ENCODE data around the gene COL3A1. TPM values are rescaled to one million over a fixed set of nuclear protein-coding genes. Genes with fewer than 3 reads are reported as not detected.

COL3A1 gene
- total and polyA plus RNA-seq, 2 experiments from 2014 or later = 155 to 159 TPM

- TF ChIP-seq, protein P1, sequence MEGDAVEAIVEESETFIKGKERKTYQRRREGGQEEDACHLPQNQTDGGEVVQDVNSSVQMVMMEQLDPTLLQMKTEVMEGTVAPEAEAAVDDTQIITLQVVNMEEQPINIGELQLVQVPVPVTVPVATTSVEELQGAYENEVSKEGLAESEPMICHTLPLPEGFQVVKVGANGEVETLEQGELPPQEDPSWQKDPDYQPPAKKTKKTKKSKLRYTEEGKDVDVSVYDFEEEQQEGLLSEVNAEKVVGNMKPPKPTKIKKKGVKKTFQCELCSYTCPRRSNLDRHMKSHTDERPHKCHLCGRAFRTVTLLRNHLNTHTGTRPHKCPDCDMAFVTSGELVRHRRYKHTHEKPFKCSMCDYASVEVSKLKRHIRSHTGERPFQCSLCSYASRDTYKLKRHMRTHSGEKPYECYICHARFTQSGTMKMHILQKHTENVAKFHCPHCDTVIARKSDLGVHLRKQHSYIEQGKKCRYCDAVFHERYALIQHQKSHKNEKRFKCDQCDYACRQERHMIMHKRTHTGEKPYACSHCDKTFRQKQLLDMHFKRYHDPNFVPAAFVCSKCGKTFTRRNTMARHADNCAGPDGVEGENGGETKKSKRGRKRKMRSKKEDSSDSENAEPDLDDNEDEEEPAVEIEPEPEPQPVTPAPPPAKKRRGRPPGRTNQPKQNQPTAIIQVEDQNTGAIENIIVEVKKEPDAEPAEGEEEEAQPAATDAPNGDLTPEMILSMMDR (IDR thresholded peaks at IDR 0.05; ENCODE audit: low read depth, low read length) = no peak
- Histone ChIP-seq H3K4me1 (ENCODE audit: low read depth) (no peaks in the 10 kb centered on the region), H3K27me3 (no peaks in the 10 kb centered on the region), H3K4me3 (no peak overlapping the region), H3K36me3 (no peaks in the 10 kb centered on the region), H3K27ac (no peak overlapping the region), H3K9me3 (ENCODE audit: low read depth) (no peaks in the 10 kb centered on the region)
- no peak for DNase-seq (ENCODE audit: low read depth in 1 of 2, low spot score in 1 of 2)
These were observed 73.2 kb downstream of the COL3A1 start for GRCh38 chr2:189047171-189047888.

- H3K4me3 ChIP-seq = no peak overlapping the region
- no peaks in the 10 kb centered on the region for H3K4me1 ChIP-seq (ENCODE audit: low read depth)
- no peak overlapping the region for H3K27ac ChIP-seq
- H3K36me3 ChIP-seq = no peaks in the 10 kb centered on the region
- no peak for DNase-seq (ENCODE audit: low read depth in 1 of 2, low spot score in 1 of 2)
- no peaks in the 10 kb centered on the region for H3K27me3 ChIP-seq
- TF ChIP-seq, protein P1 (IDR thresholded peaks at IDR 0.05; ENCODE audit: low read depth, low read length) = no peak
- H3K9me3 ChIP-seq (ENCODE audit: low read depth) = no peaks in the 10 kb centered on the region
These were observed 74.0 kb downstream of the COL3A1 start for GRCh38 chr2:189048189-189048588.

- DNase-seq (ENCODE audit: low read depth in 1 of 2, low spot score in 1 of 2) = peak in 1 of 2 donors; percentile 9
- no peak overlapping the region for H3K4me3 ChIP-seq
- no peaks in the 10 kb centered on the region for H3K27me3 ChIP-seq
- no peaks in the 10 kb centered on the region for H3K4me1 ChIP-seq (ENCODE audit: low read depth)
- TF ChIP-seq, protein P1 (IDR thresholded peaks at IDR 0.05; ENCODE audit: low read depth, low read length) = no peak
- H3K9me3 ChIP-seq (ENCODE audit: low read depth) = no peaks in the 10 kb centered on the region
- H3K27ac ChIP-seq = no peak overlapping the region
- H3K36me3 ChIP-seq = no peaks in the 10 kb centered on the region
These were observed 75.6 kb downstream of the COL3A1 start for GRCh38 chr2:189049709-189050164.

GRCh38 chr2:189050165-189050712 lies 76.1 kb downstream of the COL3A1 start:
- H3K27me3 ChIP-seq = no peaks in the 10 kb centered on the region
- H3K36me3 ChIP-seq = no peaks in the 10 kb centered on the region
- DNase-seq (ENCODE audit: low read depth in 1 of 2, low spot score in 1 of 2) = no peak
- H3K9me3 ChIP-seq (ENCODE audit: low read depth) = no peaks in the 10 kb centered on the region
- H3K27ac ChIP-seq = no peak overlapping the region
- no peak overlapping the region for H3K4me3 ChIP-seq
- TF ChIP-seq, protein P1 (IDR thresholded peaks at IDR 0.05; ENCODE audit: low read depth, low read length) = no peak
- no peaks in the 10 kb centered on the region for H3K4me1 ChIP-seq (ENCODE audit: low read depth)

DNA sequence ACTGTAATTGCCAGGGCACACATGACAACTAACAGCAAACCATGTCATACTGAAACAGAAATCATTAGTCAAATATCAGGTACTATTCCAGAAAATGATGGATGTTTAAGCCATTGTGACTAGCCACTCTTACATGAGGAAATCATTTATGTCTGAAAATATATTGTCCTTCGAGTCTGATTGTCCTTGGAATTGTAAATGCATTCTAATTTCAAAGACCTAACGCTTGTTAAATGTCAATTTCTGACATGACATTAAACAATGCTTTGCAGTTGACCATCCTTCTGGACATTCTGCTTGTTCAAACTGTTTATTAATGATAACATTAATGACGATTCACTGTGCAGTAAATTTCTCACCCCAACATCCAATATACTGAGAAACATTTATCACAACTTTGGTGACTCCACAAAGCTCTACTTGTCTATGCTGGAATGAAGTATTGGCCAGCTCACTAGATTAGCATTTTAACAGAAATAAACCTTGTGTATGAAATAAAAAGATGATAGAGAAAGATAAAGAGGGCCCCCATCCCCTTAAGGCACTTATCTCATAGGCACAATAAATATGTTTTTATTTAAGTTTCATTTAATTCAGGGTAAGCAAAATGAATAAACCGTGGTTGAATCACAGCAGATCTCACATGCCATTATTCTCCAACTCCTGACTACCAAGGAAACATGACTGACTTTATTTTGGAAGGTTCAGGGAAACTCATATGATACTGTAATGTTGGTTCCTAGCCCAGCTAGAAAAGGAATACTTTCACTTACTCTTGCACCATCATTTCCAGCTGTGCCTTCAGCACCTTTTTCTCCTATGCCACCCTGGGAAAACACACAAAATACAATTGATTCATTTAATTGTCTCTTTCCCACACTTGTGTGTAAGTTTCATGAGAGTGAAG lies 82.3 kb downstream of the COL3A1 start:
- TF ChIP-seq, protein P1 (IDR thresholded peaks at IDR 0.05; ENCODE audit: low read depth, low read length) = no peak
- Histone ChIP-seq H3K27ac (no peak overlapping the region), H3K4me1 (ENCODE audit: low read depth) (no peaks in the 10 kb centered on the region), H3K4me3 (no peak overlapping the region), H3K27me3 (no peaks in the 10 kb centered on the region), H3K9me3 (ENCODE audit: low read depth) (no peaks in the 10 kb centered on the region), H3K36me3 (no peaks in the 10 kb centered on the region)
- DNase-seq (ENCODE audit: low read depth in 1 of 2, low spot score in 1 of 2) = no peak
